Activated CD4-positive, CD25-positive, alpha-beta regulatory T cell treated with anti-CD3 and anti-CD28 coated beads, Interleukin-2, amount 50 U/mL, for 72 hours (primary cell): ENCODE measurements around the gene RBPJL.
"Not testable (repeated sequence)": the region's sequence is repeated elsewhere in the genome, so short reads cannot be mapped to it uniquely, and the experiment has no call there.

Source experiments
- DNase-seq: peaks from one replicate; pipeline ENCODE4 v3.0.0; 2021

RBPJL gene

GRCh38 chr20:45342855-45343531 lies 36.4 kb downstream of the RBPJL start:
- DNase-seq: no peak

GRCh38 chr20:45343532-45344167 lies 37.0 kb downstream of the RBPJL start:
- DNase-seq: no peak

GRCh38 chr20:45344168-45344860 lies 37.7 kb downstream of the RBPJL start:
- no peak for DNase-seq

GRCh38 chr20:45345104-45345936 lies 38.7 kb downstream of the RBPJL start:
- no peak for DNase-seq

- no peak for DNase-seq
These were observed 39.7 kb downstream of the RBPJL start for GRCh38 chr20:45346291-45346718.

- no peak for DNase-seq
These were observed 40.2 kb downstream of the RBPJL start for GRCh38 chr20:45346851-45347250.

- no peak for DNase-seq
These were observed 40.8 kb downstream of the RBPJL start for GRCh38 chr20:45347297-45347935.

GRCh38 chr20:45347936-45348778 lies 41.5 kb downstream of the RBPJL start, which contains the start of gene SDC4:
Gene SDC4 (minus strand): TSS chr20:45348424. CDS start chr20:45348384, 40 bp downstream.
- peak; percentile 76 for DNase-seq

GRCh38 chr20:45350217-45350616 lies 43.6 kb downstream of the RBPJL start:
- no peak for DNase-seq

GRCh38 chr20:45350795-45351194 lies 44.2 kb downstream of the RBPJL start:
- not testable (repeated sequence) for DNase-seq

GRCh38 chr20:45352729-45353128 lies 46.1 kb downstream of the RBPJL start:
- no peak for DNase-seq

GRCh38 chr20:45353746-45354145 lies 47.1 kb downstream of the RBPJL start:
- no peak for DNase-seq

- DNase-seq: no peak
These were observed 48.0 kb downstream of the RBPJL start for GRCh38 chr20:45354423-45355208.

- no peak for DNase-seq
These were observed 48.8 kb downstream of the RBPJL start for GRCh38 chr20:45355209-45356084.

GRCh38 chr20:45358282-45359068 lies 51.8 kb downstream of the RBPJL start:
- DNase-seq: no peak

- DNase-seq: no peak
These were observed 52.4 kb downstream of the RBPJL start for GRCh38 chr20:45359069-45359405.

GRCh38 chr20:45359406-45360148 lies 52.9 kb downstream of the RBPJL start:
- no peak for DNase-seq

- DNase-seq: no peak
These were observed 55.2 kb downstream of the RBPJL start for GRCh38 chr20:45361793-45362192.
